ENCODE results near the gene SLC26A8.
"Not testable (repeated sequence)": the region's sequence is repeated elsewhere in the genome, so short reads cannot be mapped to it uniquely, and the experiment has no call there.

SLC26A8 gene

DNA sequence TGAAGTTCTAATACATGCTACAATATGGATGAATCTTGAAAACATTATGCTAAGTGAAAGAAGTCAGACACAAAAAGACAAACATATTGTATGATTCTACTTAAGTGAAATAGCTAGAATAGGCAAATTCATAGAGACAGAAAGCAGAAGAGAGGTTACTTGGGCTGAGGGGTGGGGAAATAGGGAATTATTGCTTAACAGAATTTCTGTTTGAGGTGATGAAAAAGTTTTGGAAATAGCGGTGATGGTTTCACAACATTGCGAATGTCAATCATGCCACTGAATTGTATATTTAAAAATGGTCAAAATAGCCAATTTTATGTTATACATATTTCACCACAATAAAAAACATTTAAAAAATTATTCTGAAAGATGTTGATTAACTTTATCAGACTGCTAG is 6.1 kb downstream of the SLC26A8 start:
- DNase-seq (ENCODE audit: low read depth in 2 of 2): no peak

DNA sequence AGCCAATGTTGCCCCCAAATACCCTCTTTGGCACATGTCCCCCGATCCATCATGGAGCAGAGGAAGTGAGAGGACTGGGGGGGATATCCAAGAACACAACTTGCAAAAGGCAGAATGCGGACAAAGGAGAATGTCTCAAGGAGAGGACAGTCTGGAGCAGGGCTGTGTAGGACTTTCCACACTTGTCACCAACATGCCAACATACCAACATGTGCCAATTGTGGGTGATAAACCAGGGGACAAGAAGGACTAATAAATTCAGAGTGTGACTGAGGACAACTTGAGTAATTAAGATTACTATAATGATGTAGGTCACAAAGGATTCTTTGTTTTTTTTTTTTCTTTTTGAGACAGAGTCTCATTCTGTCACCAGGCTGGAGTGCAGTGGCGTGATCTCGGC is 8.8 kb downstream of the SLC26A8 start:
- DNase-seq (ENCODE audit: low read depth in 2 of 2): no peak

DNA sequence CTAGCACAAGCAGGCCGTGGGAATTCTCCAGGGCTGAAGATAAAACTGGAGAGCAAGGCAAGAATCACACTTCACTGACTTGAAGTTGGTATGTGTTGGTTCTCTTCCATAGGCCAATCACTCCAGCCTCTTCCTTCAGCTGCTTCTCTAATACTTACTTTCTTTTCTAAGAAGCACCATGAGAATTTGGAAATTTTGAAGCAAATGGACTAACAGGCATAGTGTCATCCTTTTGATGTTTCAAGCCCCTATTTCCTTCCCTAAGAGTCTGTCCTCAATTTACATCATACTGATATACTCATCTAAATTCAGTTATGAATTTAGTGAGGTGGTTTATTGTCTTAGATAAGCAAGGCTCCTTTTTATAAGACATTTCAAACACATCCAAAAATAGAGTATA is 24.0 kb downstream of the SLC26A8 start:
- DNase-seq (ENCODE audit: low read depth in 2 of 2): no peak

- no peak for DNase-seq (ENCODE audit: low read depth in 2 of 2)
Measured at GRCh38 chr6:35993150-35993549, 31.3 kb downstream of the SLC26A8 start.

GRCh38 chr6:35988047-35988446 is 36.4 kb downstream of the SLC26A8 start:
- DNase-seq (ENCODE audit: low read depth in 2 of 2): not testable (repeated sequence)

GRCh38 chr6:35984701-35985100 is 39.7 kb downstream of the SLC26A8 start:
- no peak for DNase-seq (ENCODE audit: low read depth in 2 of 2)

DNA sequence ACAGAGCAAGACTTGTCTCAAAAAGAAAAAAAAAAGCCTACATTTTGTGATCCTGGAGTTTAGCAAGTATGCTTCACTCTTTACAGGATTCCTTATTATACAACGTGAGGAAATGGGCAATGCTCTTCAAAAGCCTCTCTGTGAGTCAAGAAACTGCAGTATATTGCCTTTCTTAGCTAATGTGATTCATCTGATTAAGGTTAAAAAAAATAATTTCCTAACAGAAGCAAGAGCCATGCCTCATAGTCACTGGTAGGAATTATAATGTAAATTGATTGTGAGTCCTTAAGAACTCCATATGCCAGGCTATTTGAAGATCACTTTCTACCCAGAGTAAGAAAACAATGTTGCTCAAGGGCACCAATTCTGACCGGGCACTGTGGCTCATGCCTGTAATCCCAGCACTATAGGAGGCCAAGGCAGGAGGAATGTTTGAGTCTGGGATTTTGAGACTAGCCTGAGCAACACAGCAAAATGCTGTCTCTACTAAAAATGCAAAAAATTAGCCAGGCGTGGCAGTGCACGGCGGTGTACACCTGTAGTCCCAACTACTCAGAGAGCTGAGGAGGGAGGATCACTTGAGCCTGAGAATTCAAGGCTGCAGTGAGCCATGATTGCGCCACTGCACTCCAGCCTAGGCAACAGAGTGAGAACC is 43.3 kb downstream of the SLC26A8 start:
- no peak for DNase-seq (ENCODE audit: low read depth in 2 of 2)

DNA sequence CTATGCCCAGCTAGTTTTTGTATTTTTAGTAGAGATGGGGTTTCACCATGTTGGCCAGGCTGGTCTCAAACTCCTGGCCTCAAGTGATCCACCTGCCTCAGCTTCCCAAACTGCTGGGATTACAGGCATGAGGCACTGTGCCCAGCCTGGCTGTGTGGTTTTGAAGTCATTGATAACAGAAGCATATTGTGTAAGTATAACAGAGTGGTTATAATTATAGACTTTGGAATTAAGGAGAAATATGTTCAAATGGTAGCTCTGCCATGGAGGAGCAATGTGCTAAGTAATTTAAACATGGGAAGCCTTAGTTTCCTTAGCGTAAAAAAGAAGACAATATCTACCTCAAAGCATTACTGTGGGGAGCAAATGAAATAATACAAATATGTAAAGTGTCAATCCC is 44.3 kb downstream of the SLC26A8 start:
- not testable (repeated sequence) for DNase-seq (ENCODE audit: low read depth in 2 of 2)

DNA sequence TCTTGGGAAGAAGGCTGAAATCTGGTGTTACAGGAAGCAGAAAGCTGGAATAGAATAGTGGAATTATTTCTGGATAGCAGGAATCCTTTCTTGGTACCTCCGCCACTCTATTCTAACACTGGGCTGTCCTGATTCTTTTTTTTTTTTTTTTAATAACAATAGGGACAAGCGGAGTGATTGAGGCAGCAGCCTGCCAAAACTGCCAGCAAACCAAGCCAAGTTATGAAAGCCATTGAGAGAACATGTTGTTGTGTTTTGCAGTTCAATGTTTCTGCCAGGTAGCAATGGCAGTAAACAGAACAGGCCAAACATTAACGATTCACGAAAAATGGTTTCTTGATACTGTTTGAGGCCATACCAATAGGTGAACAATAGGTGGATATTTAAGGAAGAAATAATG is 47.1 kb downstream of the SLC26A8 start:
- no peak for DNase-seq (ENCODE audit: low read depth in 2 of 2)

GRCh38 chr6:35973670-35974222 is 50.7 kb downstream of the SLC26A8 start:
- DNase-seq (ENCODE audit: low read depth in 2 of 2): peak in 1 of 2 experiments; percentile 1

- DNase-seq (ENCODE audit: low read depth in 2 of 2): no peak
Measured at GRCh38 chr6:35972471-35973367, 51.7 kb downstream of the SLC26A8 start.

DNA sequence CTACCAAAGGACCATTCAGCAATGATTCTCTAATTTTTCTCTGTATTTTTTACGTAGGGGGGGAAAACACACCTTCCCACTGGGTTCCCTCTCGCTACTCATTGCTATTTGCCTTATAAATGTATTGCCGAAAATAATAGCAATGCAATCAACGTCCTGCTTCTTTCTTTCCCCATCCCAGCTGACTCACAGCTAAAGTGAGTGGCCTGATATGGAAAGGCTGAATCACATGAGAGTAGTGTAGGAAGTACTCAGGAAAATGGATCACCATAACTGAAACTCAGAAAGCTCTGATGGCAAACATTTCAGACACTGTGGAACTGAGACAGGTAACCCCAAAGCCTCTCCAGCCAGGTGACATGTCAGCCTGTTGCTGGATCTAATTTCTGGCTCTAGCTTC is 54.3 kb downstream of the SLC26A8 start:
- no peak for DNase-seq (ENCODE audit: low read depth in 2 of 2)

DNA sequence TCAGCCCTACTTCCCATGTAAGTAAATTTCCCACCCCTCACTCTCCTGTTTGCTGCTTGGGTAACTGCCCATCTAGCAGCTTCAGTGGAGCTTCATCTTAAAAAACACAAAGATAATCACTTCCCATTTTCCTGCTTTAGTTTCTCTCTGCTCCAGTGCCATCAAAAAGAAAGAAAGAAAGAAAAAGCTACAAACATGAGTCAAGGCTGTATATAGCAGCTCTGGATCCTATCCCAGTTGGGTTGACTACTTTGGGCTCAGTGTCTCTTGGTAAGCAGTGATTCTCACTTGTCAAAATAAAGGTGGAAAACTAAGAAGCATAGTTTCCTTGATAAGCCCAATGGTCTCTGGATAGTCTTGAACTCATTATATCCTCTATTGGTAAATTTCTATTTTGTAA is 54.8 kb downstream of the SLC26A8 start:
- DNase-seq (ENCODE audit: low read depth in 2 of 2): no peak

- DNase-seq (ENCODE audit: low read depth in 2 of 2): no peak
Measured at GRCh38 chr6:35968821-35969220, 55.6 kb downstream of the SLC26A8 start.

GRCh38 chr6:35967076-35967774 is 57.2 kb downstream of the SLC26A8 start:
- no peak for DNase-seq (ENCODE audit: low read depth in 2 of 2)

DNA sequence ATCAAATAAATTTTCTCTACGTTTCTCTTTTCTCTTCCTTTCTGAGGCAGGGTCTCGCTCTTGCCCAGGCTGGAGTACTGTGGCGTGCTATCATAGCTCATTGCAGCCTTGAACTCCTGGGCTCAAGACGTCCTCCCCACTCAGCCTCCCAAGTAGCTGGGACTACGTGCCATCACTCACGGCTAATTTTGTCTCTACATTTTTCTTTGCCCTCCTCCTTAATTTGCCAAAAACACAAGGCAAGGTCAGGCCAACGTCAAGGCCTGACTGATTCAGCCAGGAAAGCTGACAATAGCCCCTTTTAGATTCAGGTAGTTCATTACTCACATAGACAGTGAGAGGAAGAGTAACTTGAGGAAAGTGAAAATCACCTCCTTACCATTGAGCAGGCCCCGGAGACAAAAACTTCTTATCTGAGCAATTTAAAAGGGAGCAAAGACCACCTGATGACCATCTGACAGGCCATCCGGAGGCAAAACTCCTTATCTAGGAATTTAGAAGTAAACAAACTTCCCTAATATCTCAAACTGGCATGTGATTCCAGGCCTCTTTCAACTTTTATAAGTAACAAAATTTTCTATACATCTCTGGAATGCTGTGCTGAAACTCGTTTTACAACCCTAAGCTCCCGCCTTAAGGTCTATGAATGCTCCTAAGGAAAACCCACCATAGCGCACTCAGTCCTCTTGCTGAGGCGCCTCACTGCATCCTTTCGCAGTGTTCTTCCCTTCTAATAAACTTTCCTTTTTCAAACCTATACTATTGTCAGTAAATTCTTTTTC is 61.5 kb downstream of the SLC26A8 start:
- no peak for DNase-seq (ENCODE audit: low read depth in 2 of 2)

- DNase-seq (ENCODE audit: low read depth in 2 of 2): no peak
Measured at GRCh38 chr6:35960187-35960586, 64.3 kb downstream of the SLC26A8 start.

- no peak for DNase-seq (ENCODE audit: low read depth in 2 of 2)
Measured at GRCh38 chr6:35955970-35956369, 68.5 kb downstream of the SLC26A8 start.

DNA sequence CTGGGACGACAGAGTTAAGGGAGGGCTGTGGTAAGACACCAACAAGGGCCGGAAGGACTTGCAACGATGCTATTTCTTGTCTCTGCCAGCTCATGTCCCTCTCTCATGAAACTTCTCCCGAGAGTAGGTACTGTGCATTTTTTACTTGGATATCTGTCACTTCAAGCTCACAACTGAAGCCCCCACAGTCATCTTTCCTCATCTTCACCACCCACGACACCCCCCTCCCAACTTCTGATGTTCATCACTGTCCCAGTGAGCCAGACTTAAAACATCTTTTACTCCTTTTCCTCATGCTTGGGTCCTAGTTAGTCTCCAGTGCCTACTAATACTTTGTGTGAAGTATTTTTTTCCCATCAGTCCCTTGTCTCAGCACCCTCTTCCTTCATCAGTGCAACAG is 68.9 kb downstream of the SLC26A8 start:
- no peak for DNase-seq (ENCODE audit: low read depth in 2 of 2)

DNA sequence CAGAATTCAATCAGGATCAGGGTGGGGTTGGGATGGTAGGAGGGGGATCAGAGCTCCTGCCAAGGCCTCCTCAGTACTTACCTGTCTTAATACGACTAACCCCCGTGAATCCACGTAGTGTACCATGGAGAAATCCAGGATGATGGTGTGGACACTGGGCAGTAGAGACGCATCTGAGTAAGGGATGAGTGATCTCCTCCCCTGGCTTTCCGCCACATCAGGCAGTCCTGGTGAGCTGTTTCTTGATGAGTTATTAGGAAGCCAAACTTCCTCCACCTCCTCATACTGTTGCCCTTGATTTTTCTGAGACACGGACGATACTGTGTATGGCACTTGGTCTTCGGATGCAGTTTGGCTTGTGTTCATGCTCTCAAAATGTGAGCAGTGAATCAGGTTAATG is 69.4 kb downstream of the SLC26A8 start:
- no peak for DNase-seq (ENCODE audit: low read depth in 2 of 2)

- DNase-seq (ENCODE audit: low read depth in 2 of 2): no peak
Measured at GRCh38 chr6:35954333-35954732, 70.1 kb downstream of the SLC26A8 start.

DNA sequence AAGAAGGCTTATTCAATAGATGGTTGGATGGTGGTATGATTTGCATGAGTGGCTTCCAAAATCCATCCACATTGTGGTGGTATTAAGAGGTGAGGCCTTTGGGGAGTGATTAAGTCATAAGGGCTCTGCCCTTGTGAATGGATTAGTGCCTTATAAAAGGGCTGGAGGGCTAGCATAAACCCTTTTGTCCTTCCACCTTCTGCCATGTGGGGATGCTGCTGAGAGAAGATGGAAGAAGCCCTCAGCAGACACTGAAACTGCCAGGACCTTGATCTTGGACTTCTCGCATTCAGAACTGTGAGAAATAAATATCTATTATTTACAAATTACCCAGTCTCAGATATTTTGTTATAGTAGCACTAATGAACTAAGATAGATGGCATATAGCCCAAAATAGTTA is 75.7 kb downstream of the SLC26A8 start:
- DNase-seq (ENCODE audit: low read depth in 2 of 2): no peak

Measured in stimulated activated CD4-positive, alpha-beta T cell treated with anti-CD3 and anti-CD28 coated beads, Interleukin-12 subunit alpha, Interleukin-12 subunit beta, amount 100 ng/mL, for 24 hours (primary cell).